Measurements from ENCODE around the gene TRAF3IP1.

Gene TRAF3IP1

DNA sequence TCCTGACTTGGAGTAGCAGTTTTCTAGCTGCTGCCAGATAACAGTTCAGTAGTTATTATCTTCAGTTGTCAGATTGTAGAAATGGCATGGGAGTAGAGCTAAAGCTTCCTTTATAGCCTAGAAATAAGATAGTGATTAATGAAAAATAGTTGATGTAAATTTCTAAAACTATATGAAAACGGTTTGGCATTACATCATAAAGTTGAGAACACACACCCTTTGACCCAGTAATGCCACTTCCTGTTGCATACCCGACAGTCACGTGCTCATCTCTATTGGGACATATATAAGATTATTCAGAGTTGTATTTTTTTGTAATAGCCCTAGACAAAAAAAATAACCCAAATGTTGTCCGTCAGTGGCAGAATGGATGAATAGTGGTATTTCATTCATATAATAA is 67.0 kb downstream of the TRAF3IP1 start:
- H3K27ac ChIP-seq, result no peak overlapping the region
- TF ChIP-seq, protein P1, sequence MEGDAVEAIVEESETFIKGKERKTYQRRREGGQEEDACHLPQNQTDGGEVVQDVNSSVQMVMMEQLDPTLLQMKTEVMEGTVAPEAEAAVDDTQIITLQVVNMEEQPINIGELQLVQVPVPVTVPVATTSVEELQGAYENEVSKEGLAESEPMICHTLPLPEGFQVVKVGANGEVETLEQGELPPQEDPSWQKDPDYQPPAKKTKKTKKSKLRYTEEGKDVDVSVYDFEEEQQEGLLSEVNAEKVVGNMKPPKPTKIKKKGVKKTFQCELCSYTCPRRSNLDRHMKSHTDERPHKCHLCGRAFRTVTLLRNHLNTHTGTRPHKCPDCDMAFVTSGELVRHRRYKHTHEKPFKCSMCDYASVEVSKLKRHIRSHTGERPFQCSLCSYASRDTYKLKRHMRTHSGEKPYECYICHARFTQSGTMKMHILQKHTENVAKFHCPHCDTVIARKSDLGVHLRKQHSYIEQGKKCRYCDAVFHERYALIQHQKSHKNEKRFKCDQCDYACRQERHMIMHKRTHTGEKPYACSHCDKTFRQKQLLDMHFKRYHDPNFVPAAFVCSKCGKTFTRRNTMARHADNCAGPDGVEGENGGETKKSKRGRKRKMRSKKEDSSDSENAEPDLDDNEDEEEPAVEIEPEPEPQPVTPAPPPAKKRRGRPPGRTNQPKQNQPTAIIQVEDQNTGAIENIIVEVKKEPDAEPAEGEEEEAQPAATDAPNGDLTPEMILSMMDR (conservative IDR thresholded peaks at IDR 0.05), result no peak

- peak overlapping the region; percentile 81 for H3K27ac ChIP-seq
- TF ChIP-seq, protein P1 (conservative IDR thresholded peaks at IDR 0.05), result no peak
Measured at GRCh38 chr2:238388794-238389193, 68.5 kb downstream of the TRAF3IP1 start.

GRCh38 chr2:238389988-238390589 is 69.8 kb downstream of the TRAF3IP1 start:
- TF ChIP-seq, protein P1 (conservative IDR thresholded peaks at IDR 0.05), result no peak
- H3K27ac ChIP-seq, result peak overlapping the region; percentile 81

DNA sequence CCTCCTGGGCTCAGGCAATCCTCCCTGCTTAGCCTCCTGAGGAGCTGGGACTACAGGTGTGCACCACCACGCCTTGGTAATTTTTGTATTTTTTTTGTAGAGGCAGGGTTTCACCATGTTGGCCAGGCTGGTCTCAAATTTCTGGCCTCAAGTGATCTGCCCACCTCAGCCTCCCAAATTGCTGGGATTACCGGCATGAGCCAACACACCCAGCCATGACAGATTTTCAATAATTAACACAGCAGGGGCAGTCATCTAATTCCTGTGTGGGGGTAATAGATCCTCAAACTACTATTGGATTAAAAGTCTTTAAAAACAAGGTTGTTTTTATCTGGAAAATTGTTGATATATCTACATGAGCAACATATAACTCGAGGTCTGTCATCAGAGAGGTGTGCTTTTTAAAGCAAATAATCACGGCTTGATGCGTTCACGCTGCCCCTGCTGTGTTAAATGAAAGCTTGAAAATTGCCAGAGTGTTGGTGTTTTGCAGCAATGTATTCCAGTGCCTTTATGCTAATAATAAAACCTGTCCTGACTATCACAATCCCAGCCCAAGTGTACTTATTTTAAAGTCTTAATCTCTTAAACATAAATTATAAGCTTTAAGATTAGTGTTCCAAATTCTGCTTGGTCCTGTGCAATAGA is 70.8 kb downstream of the TRAF3IP1 start:
- TF ChIP-seq, protein P1 (conservative IDR thresholded peaks at IDR 0.05), result no peak
- peak overlapping the region; percentile 81 for H3K27ac ChIP-seq

- H3K27ac ChIP-seq, result no peak overlapping the region
Measured at GRCh38 chr2:238396663-238397062, 76.3 kb downstream of the TRAF3IP1 start.

DNA sequence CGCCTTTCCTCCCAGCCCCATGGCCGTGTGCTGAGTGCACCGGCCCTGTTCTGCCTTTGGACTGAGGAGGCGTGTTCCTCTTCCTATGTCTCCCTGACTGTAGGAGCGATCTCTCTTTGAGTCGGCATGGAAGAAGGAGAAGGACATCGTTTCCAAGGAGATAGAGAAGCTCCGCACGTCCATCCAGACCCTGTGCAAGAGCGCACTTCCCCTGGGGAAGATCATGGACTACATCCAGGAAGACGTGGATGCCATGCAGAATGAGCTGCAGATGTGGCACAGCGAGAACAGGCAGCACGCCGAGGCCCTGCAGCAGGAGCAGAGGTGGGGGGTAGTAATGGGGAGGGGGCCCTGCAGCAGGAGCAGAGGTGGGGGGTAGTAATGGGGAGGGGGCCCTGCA is 77.0 kb downstream of the TRAF3IP1 start:
- TF ChIP-seq, protein P1 (conservative IDR thresholded peaks at IDR 0.05), result no peak
- no peak overlapping the region for H3K27ac ChIP-seq

More at GRCh38 chr2:238396663-238397062, 76.3 kb downstream of the TRAF3IP1 start:
- TF ChIP-seq, protein P1 (conservative IDR thresholded peaks at IDR 0.05), result no peak

DNA sequence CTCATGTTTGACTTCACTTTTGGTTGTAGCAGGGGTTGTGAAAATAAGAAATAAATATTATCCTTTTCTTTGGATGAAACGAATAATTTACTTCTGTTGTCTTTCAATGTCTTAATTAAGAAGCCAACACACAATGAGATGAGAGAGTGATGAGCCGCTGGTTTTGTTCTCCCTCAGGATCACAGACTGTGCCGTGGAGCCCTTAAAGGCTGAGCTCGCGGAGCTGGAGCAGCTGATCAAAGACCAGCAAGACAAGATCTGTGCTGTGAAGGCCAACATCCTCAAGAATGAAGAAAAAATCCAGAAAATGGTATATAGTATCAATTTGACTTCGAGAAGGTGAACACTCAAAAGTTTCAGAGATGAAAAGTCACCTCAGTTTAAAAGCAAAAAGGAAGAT is 78.3 kb downstream of the TRAF3IP1 start:
- TF ChIP-seq, protein P1 (conservative IDR thresholded peaks at IDR 0.05), result no peak
- H3K27ac ChIP-seq, result no peak overlapping the region

Measured in VCaP (cell line).